Esophagus squamous epithelium (tissue), 5 donors: ENCODE results near the gene PRKCZ. TPM values are rescaled to one million over a fixed set of nuclear protein-coding genes. Genes with fewer than 3 reads are reported as not detected.

Experiments
- DNase-seq: peaks from one replicate; lab custom pipeline; 2025; lab: John Stamatoyannopoulos, UW
- H3K27ac ChIP-seq, 4 donors: fragments of 200-600 bp; sonication (generic); one replicate each; pipeline ENCODE4 v1.5.1; 2016 to 2019; ENCODE audit warnings: mild to moderate bottlenecking in 1 of 4
- H3K27me3 ChIP-seq, 4 donors: fragments of 200-600 bp; sonication (generic); 1 replicate in 3 of 4; 2 replicates in 1 of 4; pipeline versions ENCODE4 v1.5.1 to v1.6.0; 2017 to 2021; ENCODE audit warnings: antibody characterized with exemption in 1 of 4
- H3K36me3 ChIP-seq, 3 donors: fragments of 200-600 bp; sonication (generic); one replicate each; pipeline ENCODE4 v1.5.1; 2016 to 2019
- H3K4me1 ChIP-seq, 3 donors: fragments of 200-600 bp; sonication (generic); one replicate each; pipeline ENCODE4 v1.5.1; 2017 to 2019
- H3K4me3 ChIP-seq, 4 donors: fragments of 200-600 bp; sonication (generic); 1 replicate in 3 of 4; 2 replicates in 1 of 4; pipeline ENCODE4 v1.5.1; 2016 to 2019; ENCODE audit warnings: mild to moderate bottlenecking in 2 of 4, moderate library complexity in 1 of 4
- H3K9me3 ChIP-seq, 3 donors: fragments of 200-600 bp; sonication (generic); one replicate each; pipeline ENCODE4 v1.5.1; 2016 to 2019
- CTCF ChIP-seq, 6 experiments: fragments of 450-650 bp in 4 of 6; fragments of 200-600 bp in 2 of 6; sonication (generic) in 2 of 6; IDR thresholded peaks; one replicate each; pipeline ENCODE4 v1.5.1; 2016 to 2019; ENCODE audit warnings: antibody characterized with exemption in 6 of 6, mild to moderate bottlenecking in 4 of 6, moderate library complexity in 4 of 6
- POLR2A ChIP-seq, 4 donors: fragments of 450-650 bp; IDR thresholded peaks; one replicate each; pipeline ENCODE4 v1.6.1; 2017; ENCODE audit warnings: antibody characterized with exemption in 4 of 4, mild to moderate bottlenecking in 4 of 4, moderate library complexity in 3 of 4
- WGBS, 2 donors: methylation state at CpG; one replicate each; pipeline ENCODE4 v1.1.5; 2018; 5-methylcytosine and 5-hydroxymethylcytosine counted together
- intact Hi-C: fragments of 100-400 bp; cut with DNase I; formaldehyde crosslinking; loops from one replicate; pipeline ENCODE4 v1.15.0; 2022
- total RNA-seq, 4 donors: library from RNA; depleted of rRNA; stranded (reverse); fragments of >200 nt; gene quantifications; one replicate each; pipeline ENCODE4 v1.1.0, GENCODE V29; 2016
- donor health status: DM: yes; HTN: yes; CAD: no.

The PRKCZ gene
- total RNA-seq, 4 donors from 2014 or later, result 14.5 to 23.8 (median 17.5) TPM

DNA sequence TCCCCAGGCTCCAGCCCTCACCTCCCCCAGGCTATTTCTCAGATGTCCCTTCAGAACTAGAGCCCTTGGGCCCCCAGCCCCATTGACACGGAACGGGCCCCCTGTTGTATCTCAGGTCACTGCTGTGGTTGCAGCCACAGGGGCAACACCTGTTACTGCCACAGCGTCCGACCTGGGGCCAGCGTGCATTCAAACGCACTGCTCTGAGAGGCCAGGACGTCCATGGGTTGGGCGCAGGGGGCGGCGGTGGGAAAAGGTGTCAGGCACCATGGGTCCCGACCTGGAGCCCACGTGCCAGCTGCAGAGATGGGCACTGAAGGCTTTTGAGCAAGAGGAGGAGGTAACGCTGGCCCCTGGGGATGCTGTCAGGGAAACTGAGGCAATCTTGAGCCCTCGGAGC, 131.1 kb downstream of the PRKCZ start:
- intact Hi-C loops, result no loop called here
- Histone ChIP-seq H3K9me3 (no peaks in the 10 kb centered on the region), H3K4me3 (no peak overlapping the region), H3K27me3 (no peaks in the 10 kb centered on the region), H3K27ac (no peak overlapping the region), H3K36me3 (peaks cover 0 to 71% (median 8%) of the 10 kb centered on the region in 3 donors), H3K4me1 (no peaks in the 10 kb centered on the region)
- WGBS, 2 donors, result 93 to 95% methylated on average over 2 to 4 of the region's 14 CpGs
- DNase-seq, result no peak
- TF ChIP-seq CTCF (IDR thresholded peaks at IDR 0.05), result no peak
- no peak for TF ChIP-seq POLR2A (IDR thresholded peaks at IDR 0.05)

GRCh38 chr1:2181752-2182151, 131.5 kb downstream of the PRKCZ start:
- TF ChIP-seq POLR2A (IDR thresholded peaks at IDR 0.05), result no peak
- TF ChIP-seq CTCF (IDR thresholded peaks at IDR 0.05), result no peak
- WGBS, 2 donors, result 83 to 93% methylated on average over 11 of the region's 11 CpGs
- H3K9me3 ChIP-seq, result no peaks in the 10 kb centered on the region
- intact Hi-C loops, result no loop called here
- H3K27ac ChIP-seq, result no peak overlapping the region
- H3K4me3 ChIP-seq, result no peak overlapping the region
- H3K27me3 ChIP-seq, result no peaks in the 10 kb centered on the region
- no peak for DNase-seq
- H3K4me1 ChIP-seq, result peaks cover 0 to 4% (median 0%) of the 10 kb centered on the region in 3 donors
- H3K36me3 ChIP-seq, result peaks cover 0 to 67% (median 8%) of the 10 kb centered on the region in 3 donors

GRCh38 chr1:2182376-2182775, 132.2 kb downstream of the PRKCZ start:
- Histone ChIP-seq H3K4me3 (no peak overlapping the region), H3K27me3 (no peaks in the 10 kb centered on the region), H3K36me3 (peaks cover 0 to 62% (median 8%) of the 10 kb centered on the region in 3 donors), H3K4me1 (peaks cover 0 to 10% (median 0%) of the 10 kb centered on the region in 3 donors), H3K9me3 (no peaks in the 10 kb centered on the region), H3K27ac (no peak overlapping the region)
- no peak for TF ChIP-seq POLR2A (IDR thresholded peaks at IDR 0.05)
- intact Hi-C loops, result no loop called here
- WGBS, 2 donors, result 100% methylated on average over 3 of the region's 13 CpGs; no CpG with 5 or more reads in 1 of the 2 donors
- no peak for DNase-seq

GRCh38 chr1:2183937-2184334, 133.7 kb downstream of the PRKCZ start:
- no peak for DNase-seq
- WGBS, 2 donors, result 74 to 91% methylated on average over 7 to 13 of the region's 15 CpGs
- no peaks in the 10 kb centered on the region for H3K27me3 ChIP-seq
- no peak overlapping the region for H3K4me3 ChIP-seq
- TF ChIP-seq POLR2A (IDR thresholded peaks at IDR 0.05) (no peak), CTCF (IDR thresholded peaks at IDR 0.05) (no peak)
- no peak overlapping the region for H3K27ac ChIP-seq
- intact Hi-C loops, result no loop called here
- peaks cover 0 to 22% (median 0%) of the 10 kb centered on the region in 3 donors for H3K4me1 ChIP-seq
- no peaks in the 10 kb centered on the region for H3K9me3 ChIP-seq
- peaks cover 0 to 46% (median 8%) of the 10 kb centered on the region in 3 donors for H3K36me3 ChIP-seq

GRCh38 chr1:2184531-2184930, 134.3 kb downstream of the PRKCZ start:
- Histone ChIP-seq H3K27ac (no peak overlapping the region), H3K27me3 (no peaks in the 10 kb centered on the region), H3K36me3 (peaks cover 0 to 43% (median 8%) of the 10 kb centered on the region in 3 donors), H3K4me1 (peaks cover 0 to 26% (median under 1%) of the 10 kb centered on the region in 3 donors), H3K4me3 (no peak overlapping the region), H3K9me3 (no peaks in the 10 kb centered on the region)
- no peak for TF ChIP-seq POLR2A (IDR thresholded peaks at IDR 0.05)
- intact Hi-C loops, result no loop called here
- 87 to 96% methylated on average over 8 to 13 of the region's 18 CpGs for whole genome bisulfite sequencing, 2 donors
- no peak for DNase-seq

GRCh38 chr1:2184934-2185333, 134.7 kb downstream of the PRKCZ start:
- TF ChIP-seq POLR2A (IDR thresholded peaks at IDR 0.05), result no peak
- TF ChIP-seq CTCF (IDR thresholded peaks at IDR 0.05), result no peak
- Histone ChIP-seq H3K4me3 (no peak overlapping the region), H3K27ac (no peak overlapping the region), H3K36me3 (peaks cover 0 to 41% (median 8%) of the 10 kb centered on the region in 3 donors), H3K4me1 (peaks cover 2 to 31% (median 4%) of the 10 kb centered on the region in 3 donors), H3K27me3 (no peaks in the 10 kb centered on the region), H3K9me3 (no peaks in the 10 kb centered on the region)
- WGBS, 2 donors, result 89 to 93% methylated on average over 7 to 14 of the region's 33 CpGs
- intact Hi-C loops, result no loop called here
- no peak for DNase-seq
